CD14-positive monocyte (primary cell): Measurements from ENCODE around the gene FBXW4. TPM values are rescaled to one million over a fixed set of nuclear protein-coding genes. Genes with fewer than 3 reads are reported as not detected.

Source experiments
- DNase-seq, 3 donors: peaks; one replicate each; pipeline ENCODE4 v3.0.0-alpha.2; 2011 to 2022
- H2AFZ ChIP-seq: 2 replicates; pipeline ENCODE4 v1.6.0; 2012; ENCODE audit warnings: mild to moderate bottlenecking, low read depth, low read length, inconsistent platforms; ENCODE audit not compliant: insufficient read depth, poor library complexity, severe bottlenecking
- H3K27ac ChIP-seq, 2 donors: 1 replicate in 1 of 2; 2 replicates in 1 of 2; pipeline ENCODE4 v1.5.1; 2012 to 2013; ENCODE audit warnings: low read length in 2 of 2, control low read depth in 1 of 2, inconsistent platforms in 1 of 2, low read depth in 1 of 2, mild to moderate bottlenecking in 1 of 2
- H3K27me3 ChIP-seq, 2 donors: one replicate each; pipeline versions ENCODE4 v1.6.0 to v1.6.1; 2011 to 2013; ENCODE audit warnings: low read length in 2 of 2; ENCODE audit not compliant: control insufficient read depth in 2 of 2, insufficient read depth in 2 of 2
- H3K36me3 ChIP-seq, 2 donors: replicated peaks in 1 of 2; 1 replicate in 1 of 2; 2 replicates in 1 of 2; pipeline versions ENCODE4 v1.5.1 to v1.6.1; 2012 to 2013; ENCODE audit warnings: low read length in 2 of 2, control low read depth in 1 of 2, inconsistent platforms in 1 of 2, mild to moderate bottlenecking in 1 of 2; ENCODE audit not compliant: insufficient read depth in 2 of 2, control insufficient read depth in 1 of 2
- H3K4me1 ChIP-seq, 2 donors: 1 replicate in 1 of 2; 2 replicates in 1 of 2; pipeline versions ENCODE4 v1.5.1 to v1.6.1; 2012 to 2013; ENCODE audit warnings: low read length in 2 of 2, control low read depth in 1 of 2, inconsistent platforms in 1 of 2, mild to moderate bottlenecking in 1 of 2, moderate library complexity in 1 of 2; ENCODE audit not compliant: insufficient read depth in 2 of 2, control insufficient read depth in 1 of 2
- H3K4me2 ChIP-seq: replicated peaks from 2 replicates; pipeline ENCODE3; 2012; ENCODE audit warnings: low read length, moderate library complexity, mild to moderate bottlenecking; ENCODE audit not compliant: poor library complexity, severe bottlenecking; ENCODE audit errors: extremely low read depth
- H3K4me3 ChIP-seq, 3 experiments: fragments of 200-600 bp in 1 of 3; sonication (generic) in 1 of 3; replicated peaks in 1 of 3; 1 replicate in 2 of 3; 2 replicates in 1 of 3; pipeline ENCODE4 v1.5.1; 2011 to 2013; ENCODE audit warnings: low read length in 3 of 3, mild to moderate bottlenecking in 3 of 3, control low read depth in 2 of 3, low read depth in 2 of 3, inconsistent platforms in 1 of 3, moderate library complexity in 1 of 3
- H3K79me2 ChIP-seq: 2 replicates; pipeline ENCODE4 v1.6.0; 2012; ENCODE audit warnings: mild to moderate bottlenecking, control low read depth, inconsistent platforms, low read length, moderate library complexity; ENCODE audit not compliant: insufficient read depth
- H3K9ac ChIP-seq: 2 replicates; pipeline ENCODE4 v1.6.0; 2017; ENCODE audit warnings: low read length, mild to moderate bottlenecking; ENCODE audit not compliant: insufficient read depth, poor library complexity, severe bottlenecking
- H3K9me3 ChIP-seq, 2 donors: replicated peaks in 1 of 2; 1 replicate in 1 of 2; 2 replicates in 1 of 2; pipeline versions ENCODE4 v1.5.1 to v1.6.1; 2012 to 2013; ENCODE audit warnings: low read length in 2 of 2, control low read depth in 1 of 2; ENCODE audit not compliant: control insufficient read depth in 1 of 2, insufficient read depth in 1 of 2
- H4K20me1 ChIP-seq: 2 replicates; pipeline ENCODE4 v1.6.0; 2012; ENCODE audit warnings: mild to moderate bottlenecking, low read length, control low read depth, moderate library complexity; ENCODE audit not compliant: insufficient read depth
- H3K27ac Mint-ChIP-seq, 7 donors: one replicate each; pipeline ENCODE4 v1.8.0; 2020; ENCODE audit warnings: mild to moderate bottlenecking in 7 of 7, mixed read lengths in 7 of 7, moderate library complexity in 6 of 7, inconsistent platforms in 2 of 7
- H3K27me3 Mint-ChIP-seq, 3 donors: one replicate each; pipeline ENCODE4 v1.8.0; 2021 to 2022; ENCODE audit warnings: low read depth in 3 of 3, mild to moderate bottlenecking in 3 of 3, mixed read lengths in 3 of 3, moderate library complexity in 3 of 3, inconsistent platforms in 1 of 3
- H3K36me3 Mint-ChIP-seq, 2 donors: one replicate each; pipeline ENCODE4 v1.8.0; 2020; ENCODE audit warnings: mixed read lengths in 2 of 2, inconsistent platforms in 1 of 2, mild to moderate bottlenecking in 1 of 2
- H3K4me1 Mint-ChIP-seq: one replicate; pipeline ENCODE4 v1.8.0; 2020; ENCODE audit warnings: mild to moderate bottlenecking, mixed read lengths
- H3K4me3 Mint-ChIP-seq, 2 donors: one replicate each; pipeline ENCODE4 v1.8.0; 2020; ENCODE audit warnings: mild to moderate bottlenecking in 2 of 2, mixed read lengths in 2 of 2, moderate library complexity in 1 of 2
- H3K9me3 Mint-ChIP-seq, 7 donors: one replicate each; pipeline ENCODE4 v1.8.0; 2020 to 2022; ENCODE audit warnings: mixed read lengths in 7 of 7, mild to moderate bottlenecking in 6 of 7, moderate library complexity in 6 of 7, inconsistent platforms in 2 of 7
- CTCF ChIP-seq: fragments of 200-600 bp; IDR thresholded peaks from one replicate; pipeline ENCODE4 v1.8.0; 2022; ENCODE audit warnings: antibody characterized with exemption, mild to moderate bottlenecking
- WGBS: methylation state at CpG from one replicate; pipeline ENCODE4 v1.1.5; 2013; ENCODE audit warnings: missing lambda C conversion rate; ENCODE audit not compliant: insufficient coverage; 5-methylcytosine and 5-hydroxymethylcytosine counted together
- intact Hi-C, 2 donors: fragments of 100-400 bp; cut with micrococcal nuclease; formaldehyde crosslinking; loops; one replicate each; pipeline versions ENCODE4 v1.15.0 to v1.15.1; 2023
- polyA plus RNA-seq, 3 donors: library from polyadenylated mRNA; depleted of rRNA in 1 of 3; unstranded in 2 of 3; stranded (reverse) in 1 of 3; fragments of 300-500 nt in 2 of 3; fragments of >200 nt in 1 of 3; fragmentation: Illumina TruSeq in 2 of 3; gene quantifications; 1 replicate in 2 of 3; 2 replicates in 1 of 3; pipeline ENCODE4 v1.2.3, GENCODE V29; 2012 to 2021

The FBXW4 gene
- polyA plus RNA-seq, 3 donors: 1.1 to 30.8 (median 1.8) TPM

GRCh38 chr10:101576211-101576863 lies 118.6 kb downstream of the FBXW4 start:
- peaks cover 0 to 8% of the 10 kb centered on the region in 2 donors for H3K9me3 ChIP-seq
- no peaks in the 10 kb centered on the region for H4K20me1 ChIP-seq
- Mint-ChIP-seq H3K36me3 (peaks cover 33 to 50% of the 10 kb centered on the region in 2 donors), H3K4me1 (no peaks in the 10 kb centered on the region), H3K4me3 (no peak overlapping the region), H3K27ac (no peak overlapping the region), H3K9me3 (peaks cover 0 to 7% (median 3%) of the 10 kb centered on the region in 7 donors), H3K27me3 (peaks cover 2 to 3% (median 3%) of the 10 kb centered on the region in 3 donors)
- no peak overlapping the region for H3K27ac ChIP-seq
- H3K36me3 ChIP-seq: peaks cover 41 to 49% of the 10 kb centered on the region in 2 donors
- TF ChIP-seq CTCF: no peak
- no peak overlapping the region for H3K4me2 ChIP-seq
- H3K4me1 ChIP-seq: peaks cover 0 to under 1% of the 10 kb centered on the region in 2 donors
- 83% methylated on average over 4 of the region's 7 CpGs for WGBS
- H3K4me3 ChIP-seq: no peak overlapping the region
- no peak overlapping the region for H3K9ac ChIP-seq
- intact Hi-C loops: no loop called here
- H3K79me2 ChIP-seq: no peaks in the 10 kb centered on the region
- no peaks in the 10 kb centered on the region for H3K27me3 ChIP-seq
- no peak overlapping the region for H2AFZ ChIP-seq
- no peak for DNase-seq

- Mint-ChIP-seq H3K4me1 (peaks cover 6% of the 10 kb centered on the region), H3K4me3 (no peak overlapping the region), H3K27me3 (peaks cover 2 to 3% (median 3%) of the 10 kb centered on the region in 3 donors), H3K36me3 (peaks cover 30 to 48% of the 10 kb centered on the region in 2 donors), H3K9me3 (peaks cover 0 to 7% (median 3%) of the 10 kb centered on the region in 7 donors), H3K27ac (peak overlapping the region in 1 of 7 donors; percentile 30)
- H3K4me2 ChIP-seq: no peak overlapping the region
- H3K4me3 ChIP-seq: no peak overlapping the region
- H3K36me3 ChIP-seq: peaks cover 35 to 42% of the 10 kb centered on the region in 2 donors
- TF ChIP-seq CTCF: no peak
- no peaks in the 10 kb centered on the region for H3K79me2 ChIP-seq
- intact Hi-C loops: no loop called here
- no peak overlapping the region for H3K9ac ChIP-seq
- H3K27ac ChIP-seq: no peak overlapping the region
- H3K4me1 ChIP-seq: peaks cover 6 to 7% of the 10 kb centered on the region in 2 donors
- no peak for DNase-seq
- WGBS: 91% methylated on average over 6 of the region's 7 CpGs
- no peaks in the 10 kb centered on the region for H4K20me1 ChIP-seq
- H3K9me3 ChIP-seq: peaks cover 0 to 8% of the 10 kb centered on the region in 2 donors
- H2AFZ ChIP-seq: no peak overlapping the region
- no peaks in the 10 kb centered on the region for H3K27me3 ChIP-seq
Observed at GRCh38 chr10:101575580-101576210, 119.3 kb downstream of the FBXW4 start.
